GM18499 (cell line): ENCODE measurements around the gene XPA.
"Not testable (repeated sequence)": the region's sequence is repeated elsewhere in the genome, so short reads cannot be mapped to it uniquely, and the experiment has no call there.

Experiments used
- ATAC-seq: cut with Tn5 transposase; IDR thresholded peaks from one replicate; pipeline ENCODE4 v1.9.1; 2021; ENCODE audit warnings: moderate number of reproducible peaks; ENCODE audit not compliant: insufficient read depth, unreplicated experiment

Gene XPA

GRCh38 chr9:97704851-97705250 is 7.7 kb upstream of the XPA start:
- ATAC-seq = no peak

DNA sequence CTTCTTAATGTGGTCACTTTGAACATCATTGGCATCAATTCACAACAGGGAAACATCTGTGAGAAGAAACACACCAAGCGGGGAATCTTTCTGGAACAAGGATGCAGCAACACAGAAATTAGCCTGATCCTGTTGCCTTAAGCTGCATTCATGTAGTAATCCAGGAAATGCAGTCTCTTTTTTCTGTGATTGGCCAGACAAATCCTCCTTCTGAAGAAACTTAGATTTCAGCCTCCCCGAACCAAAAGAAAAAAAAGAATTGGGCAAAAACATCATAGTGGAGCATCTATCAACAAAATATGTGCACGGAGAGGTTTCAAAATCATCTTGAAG is 7.2 kb upstream of the XPA start:
- ATAC-seq = no peak

GRCh38 chr9:97703437-97704344 is 6.6 kb upstream of the XPA start:
- ATAC-seq = no peak

DNA sequence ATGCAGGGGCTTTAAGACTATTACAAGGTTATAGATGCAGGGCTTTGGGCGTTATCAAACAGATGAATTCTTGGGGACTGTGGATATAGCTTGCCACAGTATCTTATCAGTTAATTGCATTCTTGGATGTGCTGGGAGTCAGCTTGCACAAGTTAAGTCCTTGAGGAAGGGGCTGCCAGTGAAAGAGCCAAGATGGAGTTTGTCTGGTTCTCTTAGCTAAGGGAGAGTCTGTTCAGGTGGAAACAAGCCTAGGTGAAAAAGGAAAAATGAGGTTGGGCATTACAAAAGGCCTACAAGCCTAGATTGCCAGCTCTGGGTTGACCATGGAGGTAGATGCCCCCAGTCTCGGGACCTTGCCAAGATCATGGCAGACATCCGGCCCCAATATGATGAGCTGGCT is 2.7 kb upstream of the XPA start:
- ATAC-seq = not testable (repeated sequence)

- ATAC-seq = not testable (repeated sequence)
Observed at GRCh38 chr9:97699281-97699680, 2.1 kb upstream of the XPA start.

GRCh38 chr9:97698865-97699264 is 1.7 kb upstream of the XPA start:
- no peak for ATAC-seq

DNA sequence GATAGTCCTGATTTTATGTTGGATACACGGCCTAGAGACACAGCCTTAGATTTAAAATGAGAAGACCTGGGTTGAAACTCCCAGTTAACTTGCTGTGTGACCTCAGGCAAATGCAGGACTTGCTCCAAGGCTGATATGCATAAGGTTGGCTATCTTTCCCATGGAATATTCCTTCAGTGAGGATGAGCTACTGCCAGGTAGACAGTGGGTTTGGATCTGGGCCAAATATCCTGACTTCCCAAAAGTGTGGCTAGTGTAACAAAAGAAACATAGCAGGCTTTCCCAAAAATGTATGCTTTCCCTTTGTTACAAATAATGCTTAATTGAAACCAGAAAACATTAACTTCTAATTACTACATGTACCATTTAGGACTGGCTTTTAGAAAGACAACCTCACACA is 697 bp upstream of the XPA start:
- ATAC-seq = no peak

GRCh38 chr9:97695995-97696802 is 941 bp downstream of the XPA start:
- ATAC-seq = peak; percentile 3

- no peak for ATAC-seq
Observed at GRCh38 chr9:97695390-97695789, 1.8 kb downstream of the XPA start.

DNA sequence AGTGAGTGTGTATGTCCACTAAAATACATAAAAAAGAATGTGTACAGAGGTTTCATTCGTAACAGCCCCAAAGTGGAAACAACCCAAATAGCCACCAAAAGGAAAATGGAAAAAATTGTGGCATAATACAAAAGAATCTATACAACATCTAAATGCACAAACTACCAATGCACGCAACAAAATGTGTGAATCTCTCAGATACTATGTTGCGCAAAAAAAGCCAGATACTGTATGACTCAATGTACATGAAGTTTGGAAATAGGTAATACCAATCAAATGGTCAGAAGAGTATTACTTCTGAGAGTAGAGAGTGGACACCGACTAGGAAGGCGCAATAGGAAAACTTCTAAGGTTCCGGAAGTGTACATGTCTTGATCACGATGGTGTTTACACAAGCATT is 2.4 kb downstream of the XPA start:
- ATAC-seq = no peak

- no peak for ATAC-seq
Observed at GRCh38 chr9:97689401-97690180, 7.5 kb downstream of the XPA start.

DNA sequence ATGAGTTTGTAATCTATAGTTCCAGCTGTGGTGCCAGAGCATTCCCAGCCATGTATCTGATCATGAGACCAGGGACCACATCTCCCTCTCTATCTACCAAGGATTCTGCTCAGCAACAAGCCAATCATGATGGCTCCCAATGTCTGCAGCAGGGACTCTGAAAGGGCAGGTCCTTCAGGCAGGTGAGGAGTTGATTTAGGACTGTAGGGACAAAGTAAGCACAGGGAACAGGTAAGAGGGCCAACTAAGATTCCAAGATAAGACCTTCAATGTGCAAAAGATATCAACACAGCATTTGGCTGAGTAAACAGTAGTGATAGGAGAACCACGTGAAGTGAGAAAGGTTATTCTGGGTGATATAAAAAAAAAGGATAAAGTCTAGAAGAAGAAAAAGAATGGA is 8.5 kb downstream of the XPA start:
- no peak for ATAC-seq

- no peak for ATAC-seq
Observed at GRCh38 chr9:97682242-97682641, 14.9 kb downstream of the XPA start.

- ATAC-seq = no peak
Observed at GRCh38 chr9:97675655-97676054, 21.5 kb downstream of the XPA start.

- no peak for ATAC-seq
Observed at GRCh38 chr9:97673922-97674321, 23.2 kb downstream of the XPA start.

DNA sequence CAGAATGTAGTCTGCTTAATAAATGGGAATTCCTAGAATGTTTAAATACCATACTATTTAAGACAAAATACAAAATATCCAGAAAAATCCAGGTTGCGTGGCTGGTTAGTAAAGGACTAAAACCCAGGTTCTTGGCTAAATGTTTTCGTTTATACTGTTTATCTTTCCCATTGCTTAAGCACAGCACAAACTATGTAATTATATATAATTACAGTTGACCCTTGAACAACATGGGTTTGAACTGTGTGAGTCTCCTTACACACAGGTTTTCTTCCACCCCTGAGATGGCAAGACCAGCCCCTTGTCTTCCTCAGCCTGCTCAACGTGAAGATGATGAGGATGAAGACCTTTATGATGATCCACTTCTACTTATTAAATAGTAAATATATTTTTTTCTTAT is 24.7 kb downstream of the XPA start:
- no peak for ATAC-seq

DNA sequence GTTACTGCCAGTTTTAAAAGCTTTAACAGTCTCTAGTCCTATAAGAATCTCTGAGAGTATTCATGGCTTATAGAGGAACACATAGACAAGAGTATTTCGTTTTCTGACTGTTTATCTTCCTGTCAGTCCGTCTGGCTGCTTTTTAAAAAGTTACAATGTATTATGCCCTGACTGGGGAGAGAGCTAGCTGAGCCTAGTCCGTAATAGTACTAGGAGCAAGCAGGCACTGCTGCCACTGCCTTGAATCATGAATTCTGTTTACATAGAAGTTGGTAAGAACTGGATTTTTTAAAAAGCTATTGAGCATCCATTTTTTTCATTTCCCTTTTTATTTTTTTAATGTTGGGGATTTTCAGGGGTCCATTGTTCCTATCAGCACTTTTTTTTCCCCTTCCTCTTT is 26.6 kb downstream of the XPA start:
- no peak for ATAC-seq

DNA sequence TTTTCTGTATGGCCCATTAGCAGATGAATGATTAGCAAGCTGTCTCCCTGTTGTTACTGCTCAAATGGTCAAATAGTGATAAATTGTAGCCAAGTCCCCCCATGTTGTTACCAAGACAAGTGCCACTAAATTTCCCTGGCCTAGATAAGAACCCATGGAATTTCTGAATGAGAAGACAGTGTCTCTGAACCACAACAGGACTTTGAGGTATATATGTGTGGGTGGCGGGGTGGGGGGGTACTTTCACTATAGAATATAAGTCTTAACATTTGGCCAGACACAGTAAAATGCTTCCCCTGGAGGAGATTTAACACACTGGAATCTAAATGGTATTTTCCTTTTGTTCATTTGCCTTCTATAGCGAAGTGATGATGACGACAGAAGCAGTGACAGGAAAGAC is 28.7 kb downstream of the XPA start:
- no peak for ATAC-seq

DNA sequence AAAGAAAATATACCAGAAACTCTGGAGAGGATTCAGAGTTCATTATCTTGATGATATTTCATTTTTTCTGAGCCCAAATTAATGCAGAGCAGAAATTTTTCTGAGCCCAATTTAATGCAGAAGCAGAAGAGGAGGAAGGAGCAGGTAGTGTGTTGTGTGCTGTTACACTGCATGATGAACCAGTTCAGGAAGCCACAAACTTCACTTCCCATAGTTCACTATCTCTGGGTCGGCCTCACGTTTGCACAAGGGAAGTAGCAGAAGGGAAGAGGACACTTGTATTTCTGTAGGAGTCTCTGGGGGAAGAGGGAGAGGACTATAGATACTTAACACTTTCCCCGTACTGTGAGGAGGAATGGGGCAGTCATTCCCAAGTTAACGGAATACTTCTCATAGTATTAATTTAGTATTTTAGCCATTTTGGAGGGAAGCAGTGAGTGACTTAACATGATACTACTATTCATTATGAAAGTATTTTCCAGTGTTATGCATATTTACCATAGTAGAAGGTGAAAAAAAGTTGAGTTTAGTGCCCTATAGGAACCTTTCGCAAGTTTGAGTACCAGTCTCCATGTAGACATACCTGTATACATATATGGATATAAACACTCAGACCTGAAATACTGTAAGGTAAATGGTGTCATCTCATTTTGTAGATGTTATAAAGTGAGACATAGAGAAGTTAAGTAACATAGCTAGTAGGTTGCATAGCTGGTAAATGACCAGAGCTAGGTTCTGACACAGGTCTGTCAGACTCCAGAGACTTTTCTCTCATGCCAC is 30.0 kb downstream of the XPA start:
- ATAC-seq = no peak

- ATAC-seq = no peak
Observed at GRCh38 chr9:97665742-97666141, 31.4 kb downstream of the XPA start.
